DMS 273 treated with DMSO at 0.1 percent for 48 hours (cell line): Measurements from ENCODE around the gene SLC44A2.

ENCODE experiments used
- DNase-seq: peaks from one replicate; lab custom pipeline; 2025; lab: John Stamatoyannopoulos, UW

Gene SLC44A2

GRCh38 chr19:10625003-10625761 lies at the start of gene SLC44A2:
Gene SLC44A2 (plus strand): TSS chr19:10625553. CDS start chr19:10625634, 81 bp downstream.
- DNase-seq = no peak

- DNase-seq = no peak
These were observed 47.4 kb upstream of the SLC44A2 start for GRCh38 chr19:10577951-10578350.

GRCh38 chr19:10580979-10581631 lies 44.2 kb upstream of the SLC44A2 start:
- DNase-seq = peak; percentile 80

- no peak for DNase-seq
These were observed 43.3 kb upstream of the SLC44A2 start for GRCh38 chr19:10582091-10582490.

- no peak for DNase-seq
These were observed 42.1 kb upstream of the SLC44A2 start for GRCh38 chr19:10583036-10583776.

- no peak for DNase-seq
These were observed 39.0 kb upstream of the SLC44A2 start for GRCh38 chr19:10586396-10586795.

- no peak for DNase-seq
These were observed 38.1 kb upstream of the SLC44A2 start, which contains the start of gene AP1M2 for GRCh38 chr19:10587022-10587838. Gene AP1M2 (minus strand): TSS chr19:10587312. CDS start chr19:10587231, 81 bp downstream.

- DNase-seq = no peak
These were observed 37.6 kb upstream of the SLC44A2 start for GRCh38 chr19:10587839-10588150.

- no peak for DNase-seq
These were observed 32.2 kb upstream of the SLC44A2 start for GRCh38 chr19:10593148-10593547.

GRCh38 chr19:10593820-10594637 lies 31.3 kb upstream of the SLC44A2 start:
- DNase-seq = no peak

GRCh38 chr19:10600149-10600548 lies 25.2 kb upstream of the SLC44A2 start:
- no peak for DNase-seq

GRCh38 chr19:10601999-10602329 lies 23.4 kb upstream of the SLC44A2 start:
- no peak for DNase-seq

- peak; percentile 24 for DNase-seq
These were observed 22.8 kb upstream of the SLC44A2 start for GRCh38 chr19:10602330-10603083.

GRCh38 chr19:10603084-10603872 lies 22.1 kb upstream of the SLC44A2 start:
- no peak for DNase-seq

- no peak for DNase-seq
These were observed 21.4 kb upstream of the SLC44A2 start for GRCh38 chr19:10603873-10604459.

GRCh38 chr19:10604460-10604980 lies 20.8 kb upstream of the SLC44A2 start:
- no peak for DNase-seq

- no peak for DNase-seq
These were observed 13.4 kb upstream of the SLC44A2 start for GRCh38 chr19:10611907-10612306.

- DNase-seq = no peak
These were observed 12.7 kb upstream of the SLC44A2 start for GRCh38 chr19:10612499-10613119.
